CMK (cell line): ENCODE results near the gene AGAP1.

Source experiments
- DNase-seq: peaks from one replicate; pipeline ENCODE4 v3.0.0-alpha.2; 2010; ENCODE audit warnings: low read depth

Gene AGAP1

DNA sequence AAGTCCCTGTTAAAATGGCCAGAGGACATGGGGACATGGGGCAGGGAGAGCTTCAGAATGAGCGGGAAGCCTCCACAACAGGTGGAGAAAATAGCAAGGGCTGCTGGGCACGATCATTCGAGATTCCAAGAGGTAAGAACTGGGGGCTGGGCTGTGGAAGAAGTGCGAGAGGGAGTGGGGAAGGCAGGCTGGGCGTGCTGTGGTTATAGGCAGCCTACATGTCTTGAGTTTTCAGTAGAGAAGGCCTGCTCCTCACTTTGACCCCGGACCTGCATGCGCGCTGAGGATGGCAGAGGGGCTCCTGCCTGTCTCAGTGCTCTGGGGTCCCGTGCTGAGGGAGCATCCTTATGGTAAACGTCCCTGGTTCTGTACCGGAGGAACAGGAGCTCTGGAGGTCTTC is 115.5 kb downstream of the AGAP1 start:
- no peak for DNase-seq

DNA sequence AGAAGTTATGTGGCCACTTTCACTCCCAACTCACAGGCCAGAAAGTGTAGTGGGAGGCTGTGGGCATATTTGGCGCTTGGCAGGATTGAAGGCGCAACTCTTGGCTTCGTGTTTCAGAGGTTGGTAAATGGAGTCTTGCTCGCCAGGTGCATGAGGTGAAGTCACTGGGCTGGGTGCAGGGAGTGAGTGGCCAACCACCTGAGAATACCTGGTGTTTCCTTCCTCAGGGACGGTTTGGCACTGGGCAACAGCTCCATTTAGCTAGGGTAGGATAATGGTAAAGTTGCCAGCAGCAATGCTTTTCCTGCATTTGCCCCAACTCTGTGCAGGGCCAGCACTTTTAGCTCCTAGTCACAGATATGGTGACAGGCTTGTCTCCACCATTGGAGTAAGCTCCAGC is 115.9 kb downstream of the AGAP1 start:
- DNase-seq, result no peak

DNA sequence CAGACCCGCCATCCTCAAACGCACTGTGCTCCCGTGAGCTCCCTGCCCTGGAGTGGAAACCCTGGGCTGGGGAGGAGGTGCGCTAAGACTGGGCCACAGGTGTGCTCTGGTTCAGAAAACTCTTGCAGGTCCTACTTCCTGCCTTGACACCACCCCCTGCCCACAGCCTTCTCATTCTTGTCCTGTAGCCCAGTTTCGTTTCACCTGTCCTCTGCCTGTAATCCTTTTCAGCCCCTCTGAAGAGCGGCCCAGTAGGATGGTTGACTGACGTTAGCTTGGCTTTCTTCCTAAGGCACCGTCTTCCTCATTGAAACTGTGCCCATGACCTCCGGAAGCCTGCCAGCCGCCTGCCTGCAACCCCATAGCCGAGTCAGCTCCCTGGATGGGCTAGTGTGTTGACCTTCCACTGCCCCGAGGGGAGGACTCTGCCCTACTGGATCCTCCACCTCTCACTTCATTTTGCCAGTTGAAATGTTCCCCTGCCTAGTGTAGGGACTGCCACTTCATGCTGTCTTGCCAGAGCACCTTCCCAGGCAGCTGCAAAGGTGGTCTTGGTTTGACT is 116.9 kb downstream of the AGAP1 start:
- DNase-seq, result no peak

DNA sequence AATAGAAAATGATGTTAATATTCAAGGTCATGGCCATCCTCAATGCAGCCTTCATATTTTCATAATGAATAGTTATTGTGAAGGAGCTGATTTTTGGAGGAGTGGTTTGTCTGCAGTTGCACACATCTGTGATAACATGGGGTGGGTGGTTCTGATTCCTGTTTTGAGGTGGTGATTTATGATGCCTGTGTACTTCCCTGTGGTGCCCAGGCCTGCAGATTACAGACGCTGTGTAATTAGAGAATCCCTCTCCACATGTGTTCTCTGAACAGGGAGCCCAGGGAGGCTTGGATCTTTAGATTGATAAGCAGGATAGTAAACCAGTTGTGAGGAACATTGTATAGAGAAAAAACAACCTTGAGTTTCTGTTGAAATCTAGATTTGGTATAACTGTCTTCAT is 117.5 kb downstream of the AGAP1 start:
- DNase-seq, result no peak

DNA sequence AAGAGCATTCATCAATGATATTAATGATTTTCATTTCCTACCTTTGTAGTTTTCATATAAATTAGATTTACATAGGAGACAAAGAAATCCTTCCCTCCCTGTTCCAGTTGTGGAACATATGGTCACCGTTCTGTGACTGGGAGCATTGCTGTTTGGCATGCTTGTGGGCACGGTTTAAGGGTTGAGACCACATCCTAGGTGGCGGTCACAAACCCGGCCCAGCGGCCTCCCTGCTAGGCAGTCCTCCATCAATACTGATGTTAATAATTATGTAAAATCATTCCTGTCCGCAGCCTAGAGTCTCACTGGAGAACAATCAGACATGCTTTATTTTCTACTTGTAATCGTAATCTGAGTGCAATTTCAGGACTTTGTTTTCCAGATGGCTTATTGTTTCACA is 117.9 kb downstream of the AGAP1 start:
- DNase-seq, result no peak

DNA sequence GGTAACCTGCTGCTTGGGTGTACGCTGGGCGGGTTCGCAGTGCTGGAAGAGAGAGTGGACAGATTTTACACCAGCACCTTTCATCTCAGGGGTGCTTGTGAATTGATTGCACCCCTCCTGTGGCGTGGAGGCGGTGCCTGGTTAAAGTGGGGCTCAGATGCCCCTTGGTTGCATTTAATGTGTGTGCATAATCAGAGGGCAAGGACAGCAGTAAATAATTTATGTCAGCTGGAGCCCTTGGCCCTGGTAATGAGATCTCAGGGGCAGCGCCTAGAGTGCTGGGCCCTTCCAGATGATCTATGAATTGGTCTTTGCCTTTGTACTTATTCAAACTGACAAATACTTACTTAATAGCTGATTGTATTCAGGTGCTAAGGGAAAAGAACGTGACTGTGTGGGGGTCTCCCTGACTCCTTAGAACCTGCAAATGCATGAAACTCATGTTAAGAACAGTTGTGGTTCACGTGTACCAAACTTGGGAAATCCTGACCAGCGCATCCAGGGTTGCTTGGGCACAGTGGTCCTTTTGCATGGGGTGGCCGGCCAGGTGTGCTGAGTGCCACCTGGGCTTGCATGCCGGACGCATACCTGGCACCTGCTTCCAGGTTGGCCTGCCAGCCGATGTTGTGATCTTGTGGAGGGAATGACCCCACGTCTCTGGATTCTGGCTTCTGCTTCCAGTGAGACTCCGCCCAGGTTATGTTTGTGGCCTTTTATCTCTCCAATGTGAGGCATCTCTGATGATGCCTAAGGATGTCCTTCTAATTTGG is 118.5 kb downstream of the AGAP1 start:
- DNase-seq, result no peak

DNA sequence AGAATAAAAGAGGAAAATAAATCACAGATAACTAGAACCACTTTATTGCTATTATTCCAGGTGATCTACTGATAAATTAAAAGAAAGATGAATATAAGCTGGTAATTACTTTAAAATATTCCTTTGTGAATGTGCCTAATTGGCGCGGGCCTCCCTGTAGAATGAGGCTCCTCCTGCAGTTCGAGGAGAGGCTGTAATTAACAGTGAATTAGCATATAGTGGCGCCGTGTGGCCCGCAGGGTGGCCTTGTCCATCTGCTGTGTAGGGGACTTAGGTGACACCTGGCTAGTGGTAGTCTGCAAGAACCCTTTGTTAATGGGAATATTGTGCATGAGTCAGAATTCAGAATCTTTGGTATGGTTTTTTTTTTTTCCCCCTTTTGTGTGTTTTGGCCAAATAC is 119.8 kb downstream of the AGAP1 start:
- no peak for DNase-seq

DNA sequence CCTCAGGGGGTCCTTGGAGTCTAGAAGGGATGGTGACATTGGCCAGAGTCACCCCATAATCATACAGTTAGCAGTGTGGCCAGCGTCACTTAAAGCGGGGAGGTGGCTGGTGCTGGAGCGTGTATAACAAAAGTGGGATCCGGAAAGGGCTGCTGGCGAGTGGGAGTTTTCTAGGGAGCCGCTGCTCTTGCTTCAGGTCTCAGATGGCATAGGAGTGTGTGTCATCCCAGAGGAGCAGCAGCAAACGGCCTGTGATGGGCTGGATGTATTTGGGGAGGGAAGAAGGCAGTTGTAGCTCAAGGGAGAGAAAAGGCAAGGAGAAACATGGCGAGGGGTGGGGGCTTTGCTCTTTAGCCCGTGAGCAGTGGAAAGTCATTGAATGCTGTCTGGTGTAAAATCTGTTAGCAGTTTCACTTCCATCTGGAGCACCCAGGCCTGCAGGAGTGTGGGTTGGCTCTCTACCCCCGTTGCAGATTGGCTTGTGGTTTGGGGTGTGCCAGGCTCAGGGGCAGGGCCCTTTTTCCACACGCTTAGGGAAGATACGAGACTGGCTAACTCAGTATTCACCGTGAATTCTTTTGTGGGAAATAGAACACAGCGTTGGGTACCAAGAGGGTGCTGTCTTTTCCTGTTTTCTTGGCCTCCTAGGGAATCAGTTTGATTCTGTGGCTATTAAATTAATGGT is 120.5 kb downstream of the AGAP1 start:
- no peak for DNase-seq

DNA sequence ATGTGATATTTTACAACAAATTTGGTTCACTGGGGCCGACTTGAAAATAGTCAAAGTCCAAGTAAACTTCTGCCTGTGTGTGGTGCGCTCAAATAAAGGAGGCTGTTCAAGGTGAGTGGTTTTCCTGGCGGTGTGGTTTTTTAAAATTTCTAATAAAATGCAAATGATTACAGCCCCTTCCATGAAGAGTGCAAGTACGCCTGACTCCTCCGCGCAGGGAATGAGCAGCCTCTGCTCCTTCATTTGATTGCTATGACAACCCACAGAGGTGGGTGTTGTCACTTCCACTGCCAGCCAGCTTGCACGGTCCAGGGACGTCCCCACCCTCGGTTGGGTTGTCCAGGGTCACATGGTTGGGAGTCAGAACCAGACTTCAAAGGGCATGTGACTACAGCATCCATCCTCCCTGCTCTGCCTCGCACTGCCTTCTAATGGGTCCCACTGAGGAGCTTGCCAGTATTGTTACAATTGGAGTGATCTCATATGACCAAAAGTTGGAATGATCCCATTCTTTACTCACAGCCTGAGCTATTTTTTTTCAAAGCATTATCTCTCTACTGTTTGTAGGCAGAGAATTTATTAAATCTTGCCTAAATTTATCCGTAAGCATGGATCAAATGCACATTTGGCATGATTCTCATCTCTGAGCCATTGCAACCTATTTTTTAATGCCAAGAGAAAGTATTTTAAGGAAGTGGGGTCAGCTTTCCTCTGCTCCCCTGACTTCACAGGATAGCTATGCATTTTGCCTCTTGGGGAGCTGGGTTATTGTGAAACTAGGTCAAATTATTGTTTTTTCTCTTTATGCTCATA is 121.3 kb downstream of the AGAP1 start:
- DNase-seq, result no peak

DNA sequence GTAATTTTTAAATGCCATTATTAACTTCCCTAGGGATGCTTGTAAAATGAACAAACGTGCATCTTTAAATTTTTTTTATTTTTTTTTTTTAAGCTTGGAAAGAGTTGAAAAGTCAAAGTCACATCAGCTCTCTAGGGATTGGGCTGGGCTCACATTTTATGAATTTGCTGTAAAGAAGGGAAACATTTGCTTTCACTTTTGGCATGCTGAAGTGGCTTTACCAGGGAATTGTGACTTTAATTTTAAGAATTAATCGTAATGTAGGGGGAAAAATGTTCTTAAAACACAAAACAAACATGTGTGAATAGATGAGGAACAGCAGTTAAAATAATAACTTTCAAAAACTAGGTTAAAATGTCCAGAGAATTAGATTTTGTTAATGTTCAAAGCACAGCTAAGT is 123.0 kb downstream of the AGAP1 start:
- no peak for DNase-seq

DNA sequence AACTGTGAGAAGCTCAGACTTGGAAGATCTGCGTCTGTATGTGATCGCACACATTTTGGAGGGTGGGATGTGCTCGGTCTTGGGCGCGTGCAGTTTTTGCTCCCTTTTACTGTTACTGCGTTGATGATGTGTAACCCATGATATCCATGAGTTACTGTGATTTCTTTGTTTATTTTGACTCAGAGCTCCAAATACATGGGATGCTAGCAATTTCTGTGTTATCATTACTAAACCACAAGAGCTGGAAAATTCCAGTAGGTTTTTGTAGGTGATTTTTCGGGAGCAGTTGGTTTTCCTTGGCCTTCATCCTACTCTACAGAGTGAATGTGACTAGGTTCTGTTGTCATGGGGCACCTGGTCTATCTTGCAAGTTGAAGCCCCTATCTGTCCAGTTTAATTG is 124.2 kb downstream of the AGAP1 start:
- DNase-seq, result no peak

DNA sequence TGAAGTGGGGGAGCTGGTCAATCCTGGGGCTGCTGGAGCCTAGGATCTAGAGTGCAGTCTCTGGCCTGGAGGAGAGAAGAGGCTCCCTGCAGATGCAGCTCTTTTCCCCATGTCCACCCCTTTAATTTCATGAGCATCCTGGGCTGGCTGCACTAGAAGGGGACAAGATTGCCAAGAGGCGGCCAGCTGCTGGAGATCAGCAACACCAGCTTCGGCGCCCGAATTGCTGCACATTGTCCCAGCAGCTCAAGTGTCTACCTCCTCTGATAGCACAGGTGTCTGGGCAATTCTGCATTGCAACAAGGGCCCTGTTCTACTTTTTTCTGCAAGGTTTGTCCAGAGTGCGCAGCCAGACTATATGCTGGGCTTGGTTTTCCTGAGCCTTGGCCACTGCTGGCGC is 125.7 kb downstream of the AGAP1 start:
- DNase-seq, result no peak

DNA sequence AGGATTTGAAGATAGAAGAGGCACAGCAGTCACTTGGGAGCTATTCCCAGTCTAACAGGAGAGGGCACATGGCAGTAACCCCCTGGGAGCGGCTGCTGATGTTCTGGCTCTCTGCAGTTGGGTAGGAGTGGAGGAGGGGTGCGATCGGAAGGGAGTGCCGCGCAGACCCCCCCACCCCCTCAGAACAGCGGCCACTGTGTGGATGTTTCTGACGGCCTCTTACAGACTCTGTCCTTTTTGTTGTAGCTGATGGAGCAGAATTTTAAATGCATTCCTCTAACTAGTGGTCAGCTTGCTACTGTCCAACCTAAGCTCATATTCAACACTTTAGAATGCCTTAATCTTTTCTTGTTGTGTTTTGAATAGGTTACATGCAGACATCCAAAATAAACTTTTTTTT is 127.9 kb downstream of the AGAP1 start:
- no peak for DNase-seq

DNA sequence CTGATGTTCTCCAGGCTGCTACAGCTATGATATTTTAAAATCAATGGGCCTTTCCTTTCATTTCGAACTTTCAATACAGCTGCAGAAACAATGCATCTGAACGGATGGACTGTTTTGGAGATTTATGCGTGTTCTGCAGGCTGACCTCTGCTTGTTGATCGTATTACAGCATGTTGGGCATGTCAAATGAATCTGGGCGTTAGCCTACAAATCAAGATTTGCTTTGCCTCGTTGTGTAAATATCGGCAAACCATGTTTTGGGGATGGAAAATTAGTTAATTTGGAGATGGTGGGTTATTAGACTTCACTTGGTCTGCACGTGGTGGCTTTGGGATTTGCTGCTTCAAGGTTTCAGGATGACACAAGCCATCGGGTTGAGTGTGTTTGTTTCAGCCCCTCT is 129.3 kb downstream of the AGAP1 start:
- DNase-seq, result no peak

DNA sequence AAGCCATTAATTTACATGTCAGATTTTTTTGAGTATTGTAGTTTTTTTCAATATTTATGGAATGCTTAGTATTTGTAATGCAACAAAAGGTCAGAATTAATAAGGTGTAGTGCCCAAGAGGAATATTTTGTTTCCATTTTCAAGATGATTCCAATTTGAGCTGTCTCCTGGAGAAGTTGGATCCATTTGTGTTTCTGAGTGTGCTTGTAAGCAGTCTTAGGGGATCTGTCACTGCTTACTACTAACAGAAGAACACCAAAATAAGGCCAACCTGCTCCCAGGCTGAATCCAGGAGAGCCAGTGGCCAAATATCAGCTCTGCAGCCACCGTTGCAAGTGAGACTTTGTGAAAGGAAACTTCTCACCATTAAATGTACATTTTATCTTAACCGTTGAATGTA is 129.9 kb downstream of the AGAP1 start:
- DNase-seq, result no peak

DNA sequence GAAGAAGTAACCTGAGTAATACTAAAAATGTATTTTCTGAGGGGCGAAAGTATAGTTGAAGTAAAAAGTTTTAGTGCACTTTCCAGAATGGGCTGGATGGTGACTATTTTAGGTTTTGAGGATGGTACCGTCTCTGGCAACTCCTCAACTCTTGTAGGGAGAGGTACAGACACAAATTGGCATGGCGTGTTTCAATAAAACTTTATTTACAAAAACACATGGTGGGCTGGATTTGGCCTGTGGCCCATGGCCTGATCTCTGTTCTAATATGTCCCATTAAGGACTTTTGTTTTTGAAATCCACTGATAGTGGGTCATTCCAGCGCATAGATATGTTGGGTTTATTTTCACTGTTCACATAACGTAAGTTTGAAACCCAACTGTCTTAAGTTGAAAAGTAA is 132.8 kb downstream of the AGAP1 start:
- DNase-seq, result no peak

DNA sequence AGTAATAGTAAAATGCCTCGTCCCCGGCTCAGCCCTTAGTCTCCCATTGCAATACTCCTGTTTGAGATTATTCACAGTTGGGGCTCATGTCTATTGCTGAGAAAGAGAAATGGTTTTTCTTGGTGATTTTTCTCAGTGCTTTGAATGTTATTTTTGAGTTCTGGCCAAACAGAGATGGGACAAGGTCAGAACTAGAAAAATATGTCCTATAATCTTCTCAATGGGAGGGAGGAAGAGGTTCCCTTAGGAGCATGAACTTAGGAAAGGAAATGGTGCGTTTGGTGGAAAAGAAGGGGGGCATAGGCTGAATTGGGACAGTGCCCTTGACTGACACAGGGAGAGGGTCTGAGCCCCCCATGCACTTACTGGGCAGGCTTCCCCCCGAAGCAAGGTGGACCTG is 133.8 kb downstream of the AGAP1 start:
- no peak for DNase-seq

DNA sequence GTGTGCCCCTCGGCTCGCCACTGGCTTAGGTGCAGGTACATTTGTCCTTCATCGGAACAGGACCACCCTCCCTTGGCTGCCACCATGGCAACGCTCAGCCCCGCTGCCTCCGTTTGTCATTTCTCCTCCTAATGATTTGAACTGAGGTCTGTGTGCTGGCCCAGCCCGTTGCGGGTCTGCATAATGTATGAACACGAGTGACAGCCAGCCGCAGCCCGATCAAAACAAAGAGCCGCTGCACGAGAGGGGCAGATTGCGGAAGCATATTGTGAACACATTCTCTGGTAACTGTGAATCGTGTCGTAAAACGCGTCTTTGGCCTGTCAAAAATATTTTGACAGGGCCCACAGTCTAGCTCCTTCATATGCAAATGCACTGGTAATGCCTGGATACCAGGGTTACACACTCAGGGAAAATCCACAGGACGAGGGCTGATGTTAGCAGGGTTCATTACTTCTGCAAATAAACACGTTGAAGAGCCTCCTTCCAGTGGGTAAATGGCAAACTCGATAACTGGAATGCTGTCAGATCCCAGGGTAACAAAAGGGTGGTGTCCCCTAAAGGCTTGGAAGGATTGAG is 137.0 kb downstream of the AGAP1 start:
- no peak for DNase-seq

DNA sequence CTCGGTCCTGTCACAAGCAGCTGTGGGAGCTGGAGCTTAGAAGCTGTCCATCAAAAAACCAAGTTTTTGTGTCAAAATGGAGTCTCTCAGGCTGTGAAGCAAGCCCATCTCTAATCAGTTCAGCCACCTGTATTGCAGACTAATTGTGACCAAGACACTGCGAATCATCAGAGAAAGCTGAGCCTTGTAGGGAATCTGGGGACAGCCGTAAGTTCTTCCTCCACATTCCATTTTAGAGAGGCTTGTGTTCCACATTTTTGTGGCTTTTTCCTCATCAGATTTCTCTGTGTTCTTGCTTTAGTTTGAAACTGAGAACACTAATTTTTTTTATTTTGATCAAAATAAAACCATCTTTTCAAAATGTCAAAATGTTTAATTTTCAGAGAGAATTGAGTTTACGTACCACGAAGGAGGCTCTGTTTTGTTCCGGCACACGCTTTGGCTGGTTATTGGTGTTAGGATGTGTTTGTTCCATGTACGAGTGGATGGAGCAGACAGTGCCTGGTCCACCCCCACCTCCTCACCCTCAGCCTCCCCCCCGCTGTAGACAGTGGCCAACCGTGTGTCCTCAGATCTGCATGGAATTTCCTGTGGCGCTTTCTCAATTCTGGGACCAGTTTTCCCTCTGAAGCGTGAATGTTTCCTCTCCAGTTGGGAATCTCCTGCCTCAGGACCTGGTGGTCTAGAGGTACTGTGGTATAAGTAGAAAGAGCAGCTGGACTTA is 140.8 kb downstream of the AGAP1 start:
- no peak for DNase-seq

DNA sequence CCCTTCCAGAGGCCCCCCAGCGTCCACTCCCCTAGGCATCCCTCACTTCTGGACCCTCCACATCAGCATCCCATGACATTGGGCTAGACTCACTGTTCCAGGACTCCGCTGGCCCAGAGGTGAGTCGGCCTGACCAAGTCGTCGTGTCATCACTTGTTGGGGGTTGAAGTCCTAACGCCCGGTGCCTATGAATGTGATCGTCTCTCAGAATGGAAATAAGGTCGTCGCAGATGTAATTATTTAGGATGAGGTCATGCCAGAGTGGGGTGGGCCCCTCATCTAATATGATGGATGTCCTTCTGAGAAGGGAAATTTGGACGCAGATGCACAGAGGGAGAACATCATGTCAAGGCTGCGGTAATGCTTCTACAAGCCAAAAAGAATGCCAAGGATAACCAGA is 142.7 kb downstream of the AGAP1 start:
- no peak for DNase-seq

DNA sequence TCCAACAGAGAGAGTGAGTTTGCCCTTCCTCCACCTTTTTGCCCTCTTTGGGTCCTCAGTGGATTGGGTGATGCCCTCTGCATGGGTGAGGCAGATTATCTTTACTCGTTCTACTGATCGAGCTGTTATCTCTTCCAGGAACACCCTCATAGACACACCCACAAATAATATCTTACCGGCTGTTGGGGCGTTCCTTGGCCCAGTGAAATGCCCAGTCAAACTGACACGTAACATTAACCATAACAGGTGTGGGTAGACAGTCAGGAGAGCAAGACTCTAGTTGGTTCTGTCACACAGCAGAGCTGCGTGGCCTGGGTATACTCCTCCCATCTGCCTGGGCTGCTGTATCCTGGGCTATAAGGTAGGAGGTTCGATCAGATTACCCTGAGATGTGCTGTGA is 144.1 kb downstream of the AGAP1 start:
- no peak for DNase-seq
